GM21360 (cell line): Measurements from ENCODE around the gene MSMO1.
"Not testable (repeated sequence)": the region's sequence is repeated elsewhere in the genome, so short reads cannot be mapped to it uniquely, and the experiment has no call there.

Experiments used
- ATAC-seq: cut with Tn5 transposase; IDR thresholded peaks from one replicate; pipeline ENCODE4 v1.9.1; 2021; ENCODE audit warnings: mild to moderate bottlenecking, moderate library complexity; ENCODE audit not compliant: unreplicated experiment

Gene MSMO1

GRCh38 chr4:165327211-165328100 is at the start of gene MSMO1:
MSMO1 (plus strand) TSS chr4:165327669; CDS start chr4:165333371, 5,702 bp downstream.
- ATAC-seq: peak; percentile 99

DNA sequence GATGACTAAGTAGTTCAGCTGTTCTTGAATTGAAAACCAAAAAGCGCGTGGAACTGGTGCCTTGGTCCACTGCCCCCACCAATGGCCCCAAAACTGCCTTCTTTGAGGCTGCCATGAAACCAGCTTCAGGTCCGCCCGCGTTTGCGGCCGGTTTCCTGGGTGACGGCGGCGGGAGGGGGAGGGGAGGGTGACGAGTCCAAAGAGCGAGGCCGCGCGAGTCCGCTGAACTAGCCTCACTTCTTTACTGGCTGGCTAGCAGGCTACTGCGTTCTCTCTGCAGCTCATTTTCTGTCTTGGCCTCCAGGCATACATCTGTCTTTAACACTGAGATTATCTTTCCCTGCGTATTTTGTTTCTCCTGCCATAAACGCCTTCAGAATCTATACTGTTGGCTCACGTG is 47.9 kb upstream of the MSMO1 start:
- ATAC-seq: not testable (repeated sequence)

GRCh38 chr4:165284697-165285096 is 42.8 kb upstream of the MSMO1 start:
- ATAC-seq: not testable (repeated sequence)

DNA sequence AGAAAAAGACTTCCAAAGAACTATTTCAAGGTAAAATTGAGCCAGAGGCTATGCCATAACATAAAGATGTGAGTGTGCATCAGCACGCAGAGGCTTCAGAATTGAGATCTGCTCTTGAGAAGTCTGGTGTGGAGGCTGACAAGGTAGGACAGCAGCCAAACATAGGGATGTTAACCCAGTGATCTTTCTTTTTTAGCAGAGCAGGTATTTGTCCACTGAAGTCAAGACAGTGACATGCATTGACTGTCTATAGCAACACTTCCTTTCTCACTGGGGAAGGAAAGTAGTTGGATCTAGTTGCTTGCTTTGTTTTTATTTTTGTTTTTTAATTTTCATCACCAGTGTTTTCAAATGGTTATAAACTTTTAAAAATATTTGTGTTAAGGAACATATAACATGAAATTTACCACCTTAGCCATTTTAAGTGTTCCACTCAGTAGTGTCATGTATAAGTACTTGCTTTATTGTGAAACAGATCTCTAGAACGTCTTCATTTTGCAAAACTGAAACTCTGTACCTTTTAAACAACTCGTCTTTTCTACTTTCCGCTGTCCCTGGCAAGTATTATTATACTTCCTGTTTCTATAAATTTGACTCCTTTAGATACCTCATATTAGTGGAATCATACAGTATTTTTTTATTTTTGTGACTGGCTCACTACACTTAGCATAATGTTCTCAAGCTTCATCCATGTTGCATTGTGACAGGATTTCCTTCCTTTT is 40.7 kb upstream of the MSMO1 start:
- ATAC-seq: peak; percentile 85

DNA sequence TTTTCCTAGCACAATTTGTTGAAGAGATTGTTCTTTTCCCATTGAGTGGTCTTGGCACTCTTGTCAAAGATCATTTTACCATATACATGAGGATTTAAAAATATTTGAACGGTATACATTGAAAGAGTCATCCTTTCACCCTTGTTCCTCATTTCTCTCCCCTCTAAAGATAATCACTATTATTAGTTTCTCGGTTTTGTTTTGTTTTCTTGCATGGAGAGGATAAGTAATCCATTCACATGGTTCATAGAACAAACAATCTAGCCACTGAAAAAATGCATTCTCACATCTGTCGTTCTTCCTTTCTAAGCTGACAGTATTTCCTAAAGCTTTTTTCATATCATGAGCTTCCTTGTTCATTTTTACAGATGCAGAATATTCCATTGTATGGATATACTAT is 39.2 kb upstream of the MSMO1 start:
- ATAC-seq: no peak

- no peak for ATAC-seq
Measured at GRCh38 chr4:165288639-165289422, 38.6 kb upstream of the MSMO1 start.

GRCh38 chr4:165289423-165289785 is 38.1 kb upstream of the MSMO1 start:
- no peak for ATAC-seq

GRCh38 chr4:165293061-165293460 is 34.4 kb upstream of the MSMO1 start:
- ATAC-seq: no peak

DNA sequence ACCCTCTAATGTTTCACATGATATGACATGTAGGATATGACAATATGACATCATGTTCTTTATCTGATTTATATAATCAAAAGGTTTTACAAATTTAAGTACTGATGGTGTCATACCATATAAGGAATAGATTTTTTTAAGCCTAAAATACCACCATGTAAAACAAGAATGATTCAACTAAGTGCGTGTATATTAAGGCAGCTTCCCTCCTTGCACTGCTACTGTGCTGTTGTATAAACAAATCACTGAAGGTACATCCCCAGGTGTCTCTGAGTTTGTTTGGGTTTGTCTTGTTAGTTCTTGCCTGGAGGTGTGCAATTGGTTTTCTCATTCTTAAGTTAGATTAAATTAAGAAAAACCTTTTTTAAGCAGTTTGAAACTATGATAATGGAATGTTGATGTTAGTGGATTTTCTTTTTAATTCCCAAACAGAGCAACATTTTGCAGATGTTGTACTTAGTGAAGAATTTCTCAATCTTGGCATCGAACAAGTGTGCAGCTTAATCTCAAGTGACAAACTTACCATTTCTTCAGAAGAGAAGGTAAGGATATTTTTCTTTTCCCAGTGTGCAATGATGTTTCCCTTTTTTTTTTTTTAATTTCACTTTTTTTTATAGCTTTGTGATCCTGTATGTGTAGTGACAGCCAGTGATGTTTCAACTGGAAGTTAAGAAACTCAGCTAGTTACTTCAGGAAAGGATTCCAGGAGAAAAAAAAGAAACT is 33.4 kb upstream of the MSMO1 start:
- ATAC-seq: no peak

- ATAC-seq: peak; percentile 95
Measured at GRCh38 chr4:165294907-165295306, 32.6 kb upstream of the MSMO1 start.

- no peak for ATAC-seq
Measured at GRCh38 chr4:165297626-165298025, 29.8 kb upstream of the MSMO1 start.

GRCh38 chr4:165299399-165300060 is 27.9 kb upstream of the MSMO1 start:
- no peak for ATAC-seq

GRCh38 chr4:165301833-165302232 is 25.6 kb upstream of the MSMO1 start:
- peak; percentile 93 for ATAC-seq

- no peak for ATAC-seq
Measured at GRCh38 chr4:165302658-165303057, 24.8 kb upstream of the MSMO1 start.

- ATAC-seq: no peak
Measured at GRCh38 chr4:165308166-165308565, 19.3 kb upstream of the MSMO1 start.

GRCh38 chr4:165308606-165309005 is 18.9 kb upstream of the MSMO1 start:
- no peak for ATAC-seq

DNA sequence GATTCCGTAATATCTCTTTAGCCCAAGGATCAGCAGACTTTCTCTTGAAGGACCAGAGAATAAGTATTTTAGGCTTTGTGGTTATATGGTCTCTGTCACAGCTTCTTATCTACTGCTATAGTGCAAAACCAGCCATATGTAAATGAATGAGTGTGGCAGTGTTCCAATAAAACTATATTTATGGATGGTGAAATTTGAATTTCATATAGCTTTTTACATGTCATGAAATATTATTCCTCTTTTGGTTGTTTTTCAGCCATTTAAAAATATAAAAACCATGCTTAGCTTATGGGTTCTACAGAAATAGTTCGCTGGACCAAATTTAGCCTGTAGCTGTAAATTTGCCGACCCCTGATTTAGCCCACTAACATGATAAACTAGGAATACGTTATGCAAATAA is 18.0 kb upstream of the MSMO1 start:
- no peak for ATAC-seq

- no peak for ATAC-seq
Measured at GRCh38 chr4:165312506-165312905, 15.0 kb upstream of the MSMO1 start.

DNA sequence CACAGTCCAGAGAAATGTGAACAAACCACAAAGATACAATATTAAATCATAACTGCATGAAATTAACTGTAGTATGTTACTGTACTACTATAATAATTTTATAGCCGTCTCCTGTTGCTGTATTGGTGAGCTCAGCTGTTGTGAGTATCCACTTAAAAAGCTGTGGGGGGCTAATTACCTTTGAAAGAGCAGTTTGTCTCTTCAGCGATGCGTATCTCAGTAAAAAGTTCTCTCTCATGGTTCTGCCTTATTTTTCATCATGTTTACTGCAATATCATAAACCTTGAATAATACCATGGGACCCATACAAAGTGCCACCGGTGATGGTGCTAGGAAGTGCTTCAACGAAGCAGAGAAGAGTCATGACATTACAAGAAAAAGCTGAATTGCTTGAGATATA is 8.4 kb upstream of the MSMO1 start:
- no peak for ATAC-seq

DNA sequence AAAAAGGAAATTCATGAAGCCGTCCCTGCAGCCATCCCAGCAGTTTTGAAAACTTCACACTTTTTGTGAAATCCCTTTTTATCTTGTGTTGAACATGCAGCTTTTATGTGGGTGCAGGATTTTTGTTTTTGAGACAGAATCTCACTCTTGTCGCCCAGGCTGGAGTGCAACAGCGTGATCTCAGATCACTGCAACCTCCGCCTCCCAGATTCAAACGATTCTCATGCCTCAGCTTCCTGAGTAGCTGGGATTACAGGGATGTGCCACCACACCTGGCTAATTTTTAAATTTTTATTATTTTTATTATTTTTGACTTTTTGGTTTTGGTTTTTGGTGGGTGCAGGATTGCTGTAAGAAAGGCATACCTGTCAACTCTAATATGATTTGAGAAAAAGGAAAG is 8.0 kb upstream of the MSMO1 start:
- no peak for ATAC-seq
